ENCODE data around the gene ERBIN.
"Not testable (repeated sequence)": the region's sequence is repeated elsewhere in the genome, so short reads cannot be mapped to it uniquely, and the experiment has no call there.

Gene ERBIN

DNA sequence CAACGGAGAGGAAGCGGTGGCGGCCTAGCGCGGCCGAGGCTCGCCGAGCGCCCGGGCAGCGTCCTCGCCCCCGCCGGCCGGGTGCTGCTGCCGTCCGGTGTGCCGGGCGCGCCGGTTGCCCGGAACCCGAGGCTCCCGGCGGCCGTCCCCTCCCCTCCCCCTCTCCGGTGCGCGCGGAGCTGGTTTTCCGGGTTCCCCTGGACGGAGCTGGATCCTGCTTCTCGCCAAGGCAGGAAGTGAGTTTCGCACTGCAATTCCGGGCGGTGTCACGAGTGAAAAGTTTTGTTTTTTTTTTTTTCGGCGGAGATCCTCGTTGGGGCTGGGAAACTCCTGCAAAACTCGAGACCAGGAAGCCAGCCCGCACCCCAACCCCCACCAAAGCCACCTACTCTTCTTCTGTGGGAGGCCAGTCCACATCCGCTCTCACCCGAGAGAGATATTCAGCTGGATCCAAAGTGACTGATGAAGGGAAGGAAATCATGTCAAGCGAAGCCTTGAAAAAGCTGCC lies at the start of gene ERBIN:
ERBIN (plus strand) TSS at position 300 of the 508 bp plus-strand sequence. CDS start 66,144 bp downstream, outside the sequence.
- H3K27ac Mint-ChIP-seq (ENCODE audit: low read depth), result peak within 1 kb of the TSS; percentile 87
- no peaks in the 10 kb centered on the region for H3K9me3 Mint-ChIP-seq
- H3K27me3 Mint-ChIP-seq, result no peaks in the 10 kb centered on the region
- ATAC-seq (replicated peaks; ENCODE audit: extremely low read depth, poor library complexity, severe bottlenecking) (peak; percentile 15), DNase-seq (ENCODE audit: low spot score in 2 of 2) (peak; percentile 40 to 41)
- peaks cover 28% of the 10 kb centered on the region for H3K36me3 Mint-ChIP-seq (ENCODE audit: insufficient read depth)
- H3K4me3 Mint-ChIP-seq, result peak within 1 kb of the TSS; percentile 91
- H3K4me1 Mint-ChIP-seq, result peaks cover 48% of the 10 kb centered on the region

- ATAC-seq (replicated peaks; ENCODE audit: extremely low read depth, poor library complexity, severe bottlenecking) (no peak), DNase-seq (ENCODE audit: low spot score in 2 of 2) (no peak)
- Mint-ChIP-seq H3K9me3 (peaks cover 11% of the 10 kb centered on the region), H3K27me3 (no peaks in the 10 kb centered on the region), H3K4me3 (no peak overlapping the region), H3K27ac (ENCODE audit: low read depth) (no peak overlapping the region), H3K36me3 (ENCODE audit: insufficient read depth) (no peaks in the 10 kb centered on the region), H3K4me1 (peaks cover 5% of the 10 kb centered on the region)
These were observed 49.4 kb upstream of the ERBIN start for GRCh38 chr5:65876970-65877369.

DNA sequence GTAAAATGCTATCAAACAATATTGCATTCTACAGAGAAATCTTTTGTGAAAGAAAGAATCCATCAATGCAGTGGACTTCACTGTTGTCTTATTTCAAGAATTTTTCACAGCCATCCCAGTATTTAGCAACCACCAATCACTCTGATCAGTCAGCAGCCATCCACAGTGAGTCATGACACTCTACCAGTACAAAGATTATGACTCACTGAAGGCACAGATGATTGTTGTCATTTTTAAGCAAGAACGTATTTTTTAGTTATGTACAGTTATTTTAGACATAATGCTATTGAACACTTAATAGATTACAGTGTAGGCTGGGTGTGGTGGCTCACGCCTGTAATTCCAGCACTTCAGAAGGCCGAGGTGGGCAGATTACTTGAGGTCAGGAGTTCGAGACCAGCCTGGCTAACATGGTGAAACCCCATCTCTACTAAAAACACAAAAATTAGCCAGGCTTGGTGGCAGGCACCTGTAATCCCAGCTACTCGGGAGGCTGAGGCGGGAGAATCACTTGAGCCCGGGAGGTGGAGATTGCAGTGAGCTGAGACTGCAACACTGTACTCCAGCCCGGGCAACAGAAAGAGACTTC lies 46.6 kb upstream of the ERBIN start:
- ATAC-seq (replicated peaks; ENCODE audit: extremely low read depth, poor library complexity, severe bottlenecking); H3K4me3 Mint-ChIP-seq; DNase-seq (ENCODE audit: low spot score in 2 of 2); H3K4me1 Mint-ChIP-seq; H3K27ac Mint-ChIP-seq (ENCODE audit: low read depth); H3K27me3 Mint-ChIP-seq; H3K36me3 Mint-ChIP-seq (ENCODE audit: insufficient read depth): not testable (repeated sequence)
- peaks cover 11% of the 10 kb centered on the region for H3K9me3 Mint-ChIP-seq

DNA sequence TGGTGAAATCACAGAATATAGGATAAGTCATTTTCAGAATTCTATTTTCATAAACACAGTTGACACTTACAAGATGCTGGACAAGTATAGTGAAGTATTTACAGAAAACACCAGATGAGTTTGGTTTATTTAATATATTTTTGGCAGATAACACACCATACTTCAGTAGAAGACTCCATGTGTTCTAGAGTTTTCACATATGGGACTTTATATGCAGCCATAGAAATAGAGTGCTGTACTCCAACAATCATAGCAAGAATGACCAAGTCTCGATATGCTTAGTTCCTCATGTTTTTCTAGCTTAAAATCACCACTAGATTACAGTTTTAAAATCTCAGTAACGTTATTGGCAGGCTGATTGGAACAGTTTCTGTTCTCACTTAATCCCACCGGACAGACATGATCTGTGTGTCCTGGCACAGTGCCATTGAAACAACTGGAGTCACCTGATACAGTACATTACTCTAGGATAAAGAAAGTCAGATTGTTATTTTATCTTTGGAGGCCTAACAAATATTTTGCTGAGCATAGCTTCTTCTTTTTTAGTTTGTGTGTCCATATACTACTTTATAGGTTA lies 45.8 kb upstream of the ERBIN start:
- no peaks in the 10 kb centered on the region for H3K36me3 Mint-ChIP-seq (ENCODE audit: insufficient read depth)
- DNase-seq (ENCODE audit: low spot score in 2 of 2) (no peak), ATAC-seq (replicated peaks; ENCODE audit: extremely low read depth, poor library complexity, severe bottlenecking) (no peak)
- no peak overlapping the region for H3K27ac Mint-ChIP-seq (ENCODE audit: low read depth)
- H3K4me3 Mint-ChIP-seq, result no peak overlapping the region
- H3K27me3 Mint-ChIP-seq, result no peaks in the 10 kb centered on the region
- peaks cover 11% of the 10 kb centered on the region for H3K9me3 Mint-ChIP-seq
- H3K4me1 Mint-ChIP-seq, result peaks cover 5% of the 10 kb centered on the region

- ATAC-seq (replicated peaks; ENCODE audit: extremely low read depth, poor library complexity, severe bottlenecking) (no peak), DNase-seq (ENCODE audit: low spot score in 2 of 2) (no peak)
- Mint-ChIP-seq H3K27ac (ENCODE audit: low read depth) (no peak overlapping the region), H3K36me3 (ENCODE audit: insufficient read depth) (no peaks in the 10 kb centered on the region), H3K4me3 (no peak overlapping the region), H3K27me3 (peaks cover 11% of the 10 kb centered on the region), H3K4me1 (peaks cover under 1% of the 10 kb centered on the region), H3K9me3 (peaks cover 6% of the 10 kb centered on the region)
These were observed 44.1 kb upstream of the ERBIN start for GRCh38 chr5:65882278-65882677.

GRCh38 chr5:65883461-65883860 lies 42.9 kb upstream of the ERBIN start:
- H3K36me3 Mint-ChIP-seq (ENCODE audit: insufficient read depth), result no peaks in the 10 kb centered on the region

GRCh38 chr5:65886387-65886786 lies 40.0 kb upstream of the ERBIN start:
- Mint-ChIP-seq H3K4me1 (no peaks in the 10 kb centered on the region), H3K27ac (ENCODE audit: low read depth) (no peak overlapping the region), H3K9me3 (no peaks in the 10 kb centered on the region), H3K4me3 (no peak overlapping the region), H3K36me3 (ENCODE audit: insufficient read depth) (no peaks in the 10 kb centered on the region), H3K27me3 (peaks cover 11% of the 10 kb centered on the region)
- ATAC-seq (replicated peaks; ENCODE audit: extremely low read depth, poor library complexity, severe bottlenecking) (no peak), DNase-seq (ENCODE audit: low spot score in 2 of 2) (no peak)

More at GRCh38 chr5:65883461-65883860, 42.9 kb upstream of the ERBIN start:
- DNase-seq (ENCODE audit: low spot score in 2 of 2) (no peak), ATAC-seq (replicated peaks; ENCODE audit: extremely low read depth, poor library complexity, severe bottlenecking) (no peak)
- H3K9me3 Mint-ChIP-seq, result peaks cover 3% of the 10 kb centered on the region
- H3K4me1 Mint-ChIP-seq, result no peaks in the 10 kb centered on the region
- H3K27me3 Mint-ChIP-seq, result peaks cover 11% of the 10 kb centered on the region
- no peak overlapping the region for H3K4me3 Mint-ChIP-seq
- H3K27ac Mint-ChIP-seq (ENCODE audit: low read depth), result no peak overlapping the region

DNA sequence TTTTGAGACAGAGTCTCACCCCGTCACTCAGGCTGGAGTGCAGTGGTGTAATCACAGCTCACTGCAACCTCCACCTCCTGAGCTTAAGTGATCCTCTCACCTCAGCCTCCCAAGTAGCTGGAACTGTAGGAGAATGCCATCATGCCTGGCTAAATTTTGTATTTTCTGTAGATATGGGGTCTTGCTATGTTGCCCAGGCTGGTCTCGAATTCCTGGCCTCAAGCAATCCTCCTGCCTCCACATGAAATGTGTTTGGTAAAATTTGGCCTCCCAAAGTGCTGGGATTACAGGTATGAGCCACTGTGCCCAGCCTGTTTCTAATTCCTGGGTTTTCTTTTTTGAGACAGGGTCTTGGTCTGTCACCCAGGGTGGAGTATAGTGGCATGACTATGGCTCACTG lies 34.4 kb upstream of the ERBIN start:
- H3K4me1 Mint-ChIP-seq; H3K27ac Mint-ChIP-seq (ENCODE audit: low read depth); H3K36me3 Mint-ChIP-seq (ENCODE audit: insufficient read depth); H3K4me3 Mint-ChIP-seq; DNase-seq (ENCODE audit: low spot score in 2 of 2); ATAC-seq (replicated peaks; ENCODE audit: extremely low read depth, poor library complexity, severe bottlenecking); H3K9me3 Mint-ChIP-seq; H3K27me3 Mint-ChIP-seq: not testable (repeated sequence)

DNA sequence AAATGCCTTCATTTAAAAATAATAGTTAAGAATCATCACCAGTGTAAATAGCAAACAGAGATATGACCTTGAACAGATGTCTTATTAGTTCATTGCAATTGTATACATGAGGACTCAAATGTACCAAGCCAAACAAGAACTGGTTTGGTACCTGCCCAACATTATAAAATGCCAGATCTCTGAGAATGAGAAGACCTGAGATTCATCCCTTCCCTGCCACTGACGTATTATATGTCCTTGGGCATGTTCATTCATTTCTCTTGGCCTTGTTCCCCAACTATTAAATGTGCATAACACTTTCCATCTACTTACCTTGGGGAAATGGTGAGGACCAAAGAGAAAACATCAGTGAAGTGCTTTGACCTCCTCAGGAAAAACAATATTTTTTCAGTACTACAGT lies 33.6 kb upstream of the ERBIN start:
- H3K36me3 Mint-ChIP-seq (ENCODE audit: insufficient read depth), result no peaks in the 10 kb centered on the region
- no peaks in the 10 kb centered on the region for H3K9me3 Mint-ChIP-seq
- H3K27ac Mint-ChIP-seq (ENCODE audit: low read depth), result no peak overlapping the region
- ATAC-seq (replicated peaks; ENCODE audit: extremely low read depth, poor library complexity, severe bottlenecking), result no peak
- H3K27me3 Mint-ChIP-seq, result no peaks in the 10 kb centered on the region
- H3K4me1 Mint-ChIP-seq, result no peaks in the 10 kb centered on the region
- H3K4me3 Mint-ChIP-seq, result no peak overlapping the region
- no peak for DNase-seq (ENCODE audit: low spot score in 2 of 2)

- Mint-ChIP-seq H3K27ac (ENCODE audit: low read depth) (no peak overlapping the region), H3K4me3 (no peak overlapping the region), H3K27me3 (no peaks in the 10 kb centered on the region), H3K9me3 (no peaks in the 10 kb centered on the region), H3K4me1 (no peaks in the 10 kb centered on the region), H3K36me3 (ENCODE audit: insufficient read depth) (no peaks in the 10 kb centered on the region)
- DNase-seq (ENCODE audit: low spot score in 2 of 2) (no peak), ATAC-seq (replicated peaks; ENCODE audit: extremely low read depth, poor library complexity, severe bottlenecking) (no peak)
These were observed 32.5 kb upstream of the ERBIN start for GRCh38 chr5:65893749-65894430.

DNA sequence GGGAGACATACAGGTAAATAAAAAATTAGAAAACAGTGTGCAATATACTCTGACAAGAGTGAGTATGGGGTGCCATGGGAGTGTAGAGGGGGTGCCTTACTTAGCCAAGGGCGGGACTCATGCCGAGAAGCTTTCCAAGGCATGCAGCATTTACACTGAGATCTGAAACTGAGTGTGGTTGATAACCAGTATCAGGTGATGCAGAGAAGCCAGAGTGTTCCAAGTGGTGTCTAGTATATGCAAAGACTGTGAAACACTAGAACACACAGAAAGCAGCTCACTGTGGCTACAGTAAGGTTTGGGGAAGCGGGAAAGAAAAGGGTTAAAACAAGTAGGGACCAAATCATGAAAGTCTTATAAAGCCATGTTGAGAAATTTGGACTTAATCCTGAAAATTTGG lies 30.5 kb upstream of the ERBIN start:
- DNase-seq (ENCODE audit: low spot score in 2 of 2) (no peak), ATAC-seq (replicated peaks; ENCODE audit: extremely low read depth, poor library complexity, severe bottlenecking) (no peak)
- Mint-ChIP-seq H3K36me3 (ENCODE audit: insufficient read depth) (no peaks in the 10 kb centered on the region), H3K4me1 (no peaks in the 10 kb centered on the region), H3K9me3 (no peaks in the 10 kb centered on the region), H3K27me3 (no peaks in the 10 kb centered on the region), H3K27ac (ENCODE audit: low read depth) (no peak overlapping the region), H3K4me3 (no peak overlapping the region)

DNA sequence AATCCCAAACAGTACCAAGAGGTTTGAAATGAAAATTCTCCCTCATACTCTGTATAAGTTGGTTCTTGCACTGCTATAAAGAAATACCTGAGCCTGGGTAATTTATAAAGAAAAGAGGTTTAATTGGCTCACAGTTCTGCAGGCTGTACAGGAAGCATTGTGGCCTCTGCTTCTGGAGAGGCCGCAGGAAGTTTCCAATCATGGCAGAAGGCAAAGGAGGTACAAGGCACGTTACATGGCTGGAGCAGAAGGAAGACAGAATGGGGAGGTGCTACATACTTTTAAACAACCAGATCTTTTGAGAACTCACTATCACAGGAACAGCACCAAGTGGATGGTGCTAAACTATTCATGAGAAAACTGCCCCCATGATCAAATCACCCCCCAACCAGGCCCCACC lies 25.6 kb upstream of the ERBIN start:
- ATAC-seq (replicated peaks; ENCODE audit: extremely low read depth, poor library complexity, severe bottlenecking), result no peak
- Mint-ChIP-seq H3K27ac (ENCODE audit: low read depth) (no peak overlapping the region), H3K4me3 (no peak overlapping the region)

GRCh38 chr5:65902104-65902503 lies 24.3 kb upstream of the ERBIN start:
- no peak for DNase-seq (ENCODE audit: low spot score in 2 of 2)
- Mint-ChIP-seq H3K27me3 (no peaks in the 10 kb centered on the region), H3K36me3 (ENCODE audit: insufficient read depth) (no peaks in the 10 kb centered on the region), H3K4me1 (no peaks in the 10 kb centered on the region), H3K27ac (ENCODE audit: low read depth) (no peak overlapping the region), H3K9me3 (no peaks in the 10 kb centered on the region), H3K4me3 (no peak overlapping the region)
- no peak for ATAC-seq (replicated peaks; ENCODE audit: extremely low read depth, poor library complexity, severe bottlenecking)

More for the DNA sequence above, 25.6 kb upstream of the ERBIN start:
- no peaks in the 10 kb centered on the region for H3K9me3 Mint-ChIP-seq
- H3K36me3 Mint-ChIP-seq (ENCODE audit: insufficient read depth), result no peaks in the 10 kb centered on the region
- H3K27me3 Mint-ChIP-seq, result no peaks in the 10 kb centered on the region
- H3K4me1 Mint-ChIP-seq, result no peaks in the 10 kb centered on the region
- DNase-seq (ENCODE audit: low spot score in 2 of 2), result no peak
